ENCODE results near the gene ASAP2. TPM values are rescaled to one million over a fixed set of nuclear protein-coding genes. Genes with fewer than 3 reads are reported as not detected.

The ASAP2 gene
- total RNA-seq, 1 experiment from 2014 or later, result 12.6 TPM

GRCh38 chr2:9366026-9366425 lies 159.4 kb downstream of the ASAP2 start:
- Histone ChIP-seq H3K79me1 (ENCODE audit: insufficient read depth, low read depth, low read length, poor library complexity, severe bottlenecking) (no peaks in the 10 kb centered on the region), H3K18ac (ENCODE audit: insufficient read length, low read depth, low read length) (no peak overlapping the region), H3K79me2 (ENCODE audit: insufficient read depth, low read length) (no peaks in the 10 kb centered on the region), H4K91ac (ENCODE audit: insufficient read length, low read depth, low read length) (no peak overlapping the region), H2BK12ac (ENCODE audit: insufficient read length, low read depth, low read length) (no peak overlapping the region), H3T11ph (ENCODE audit: low read length) (no peak overlapping the region), H4K5ac (ENCODE audit: insufficient read length, low read depth, low read length) (no peak overlapping the region), H3K4ac (ENCODE audit: low read depth, low read length) (no peak overlapping the region), H2AFZ (ENCODE audit: low read length) (no peak overlapping the region), H2BK120ac (ENCODE audit: low read depth, low read length, poor library complexity, severe bottlenecking) (no peak overlapping the region), H3K23me2 (ENCODE audit: insufficient read length, low read depth, low read length, poor library complexity, severe bottlenecking) (no peaks in the 10 kb centered on the region), H2BK15ac (ENCODE audit: low read depth, low read length) (no peak overlapping the region), H4K20me1 (ENCODE audit: control insufficient read depth, insufficient read depth, insufficient read length) (peaks cover 3% of the 10 kb centered on the region), H4K8ac (replicated peaks; ENCODE audit: insufficient read length, low read depth, low read length) (no peak overlapping the region), H3K9ac (ENCODE audit: extremely low read depth, insufficient read length, low read length) (no peak overlapping the region), H2BK20ac (ENCODE audit: low read depth, low read length, poor library complexity, severe bottlenecking) (no peak overlapping the region), H2BK5ac (ENCODE audit: insufficient read length, low read length) (no peak overlapping the region), H3K14ac (ENCODE audit: insufficient read depth, low read length) (no peak overlapping the region), H3K56ac (ENCODE audit: insufficient read length, low read depth, low read length) (no peak overlapping the region), H3K27me3 (ENCODE audit: insufficient read depth, low read length) (no peaks in the 10 kb centered on the region), H3K9me3 (ENCODE audit: control insufficient read depth, low read depth, low read length) (no peaks in the 10 kb centered on the region), H3K23ac (ENCODE audit: insufficient read length, low read depth, low read length) (no peak overlapping the region), H3K4me1 (ENCODE audit: insufficient read depth, low read length) (no peaks in the 10 kb centered on the region), H2AK5ac (ENCODE audit: insufficient read length, low read length) (no peak overlapping the region), H3K27ac (ENCODE audit: insufficient read length, low read depth, low read length) (no peak overlapping the region), H3K4me2 (ENCODE audit: insufficient read depth, insufficient read length, low read length) (no peak overlapping the region)
- WGBS (ENCODE audit: extremely low coverage, insufficient read length, low lambda C conversion rate), result no CpG with 5 or more reads among the region's 6 CpGs
- H3K4me1 Mint-ChIP-seq, result no peaks in the 10 kb centered on the region
- DNase-seq, result no peak
- peaks cover 13 to 56% (median 19%) of the 10 kb centered on the region in 3 experiments; a peak in 6 of 7 replicates for H3K36me3 Mint-ChIP-seq (ENCODE audit: insufficient read depth in 1 of 3, low read depth in 3 of 3)
- no peak overlapping the region for H3K4me3 Mint-ChIP-seq
- TF ChIP-seq, protein P1, sequence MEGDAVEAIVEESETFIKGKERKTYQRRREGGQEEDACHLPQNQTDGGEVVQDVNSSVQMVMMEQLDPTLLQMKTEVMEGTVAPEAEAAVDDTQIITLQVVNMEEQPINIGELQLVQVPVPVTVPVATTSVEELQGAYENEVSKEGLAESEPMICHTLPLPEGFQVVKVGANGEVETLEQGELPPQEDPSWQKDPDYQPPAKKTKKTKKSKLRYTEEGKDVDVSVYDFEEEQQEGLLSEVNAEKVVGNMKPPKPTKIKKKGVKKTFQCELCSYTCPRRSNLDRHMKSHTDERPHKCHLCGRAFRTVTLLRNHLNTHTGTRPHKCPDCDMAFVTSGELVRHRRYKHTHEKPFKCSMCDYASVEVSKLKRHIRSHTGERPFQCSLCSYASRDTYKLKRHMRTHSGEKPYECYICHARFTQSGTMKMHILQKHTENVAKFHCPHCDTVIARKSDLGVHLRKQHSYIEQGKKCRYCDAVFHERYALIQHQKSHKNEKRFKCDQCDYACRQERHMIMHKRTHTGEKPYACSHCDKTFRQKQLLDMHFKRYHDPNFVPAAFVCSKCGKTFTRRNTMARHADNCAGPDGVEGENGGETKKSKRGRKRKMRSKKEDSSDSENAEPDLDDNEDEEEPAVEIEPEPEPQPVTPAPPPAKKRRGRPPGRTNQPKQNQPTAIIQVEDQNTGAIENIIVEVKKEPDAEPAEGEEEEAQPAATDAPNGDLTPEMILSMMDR (conservative IDR thresholded peaks at IDR 0.05), result no peak
- H3K9me3 Mint-ChIP-seq, result no peaks in the 10 kb centered on the region
- H3K27ac Mint-ChIP-seq, result peak overlapping the region in 1 of 3 experiments; percentile 70; a peak in 3 of 7 replicates
- H3K27me3 Mint-ChIP-seq (ENCODE audit: low read depth), result no peaks in the 10 kb centered on the region

All from H9 (cell line).